DOHH2 (cell line): ENCODE measurements around the gene ANXA3.

Experiments used
- H3F3A ChIP-seq: fragments of 200-600 bp; sonication (generic), shearing (Covaris generic); 2 replicates; pipeline ENCODE4 v1.6.0; 2016; ENCODE audit warnings: antibody characterized with exemption, mild to moderate bottlenecking; ENCODE audit not compliant: control insufficient read depth, insufficient read depth
- H3K27ac ChIP-seq: fragments of 200-600 bp; sonication (generic); 2 replicates; pipeline ENCODE4 v1.5.1; 2014; ENCODE audit warnings: low read depth, mild to moderate bottlenecking, low read length, moderate library complexity
- H3K27me3 ChIP-seq: fragments of 200-600 bp; sonication (generic); 2 replicates; pipeline ENCODE4 v1.6.1; 2014; ENCODE audit warnings: mild to moderate bottlenecking, low read length, mixed read lengths; ENCODE audit not compliant: control insufficient read depth
- H3K36me3 ChIP-seq: fragments of 200-600 bp; sonication (generic); 2 replicates; pipeline ENCODE4 v1.6.1; 2014; ENCODE audit warnings: mild to moderate bottlenecking, low read length, moderate library complexity, mixed read lengths; ENCODE audit not compliant: control insufficient read depth
- H3K4me1 ChIP-seq: fragments of 200-600 bp; sonication (generic); 2 replicates; pipeline ENCODE4 v1.6.1; 2014; ENCODE audit warnings: mild to moderate bottlenecking, low read length, mixed read lengths; ENCODE audit not compliant: control insufficient read depth
- H3K4me2 ChIP-seq: fragments of 200-600 bp; sonication (generic); 2 replicates; pipeline ENCODE4 v1.6.0; 2014; ENCODE audit warnings: mild to moderate bottlenecking, low read length, moderate library complexity
- H3K4me3 ChIP-seq: fragments of 200-600 bp; sonication (generic); 2 replicates; pipeline ENCODE4 v1.5.1; 2014; ENCODE audit warnings: mild to moderate bottlenecking, low read length, mixed read lengths
- H3K79me2 ChIP-seq: fragments of 200-600 bp; sonication (generic); 2 replicates; pipeline ENCODE4 v1.6.1; 2014; ENCODE audit warnings: mild to moderate bottlenecking, low read length, mixed read lengths; ENCODE audit not compliant: control insufficient read depth
- H3K9me2 ChIP-seq: fragments of 200-600 bp; sonication (generic); replicated peaks from 2 replicates; pipeline ENCODE4 v1.6.1; 2014; ENCODE audit warnings: mild to moderate bottlenecking, low read length, mixed read lengths; ENCODE audit not compliant: control insufficient read depth
- H3K9me3 ChIP-seq: fragments of 200-600 bp; sonication (generic); 2 replicates; pipeline ENCODE4 v1.6.1; 2014; ENCODE audit warnings: antibody characterized with exemption, low read length, mixed read lengths; ENCODE audit not compliant: control insufficient read depth, insufficient read depth
- H4K20me1 ChIP-seq: fragments of 200-600 bp; sonication (generic); 2 replicates; pipeline ENCODE4 v1.6.0; 2014; ENCODE audit warnings: low read depth, mild to moderate bottlenecking, antibody characterized with exemption, low read length, moderate library complexity; ENCODE audit not compliant: control insufficient read depth, insufficient read depth
- EZH2phosphoT487 ChIP-seq: fragments of 200-600 bp; sonication (generic); IDR thresholded peaks from 2 replicates; pipeline ENCODE4 v1.6.1; 2017; ENCODE audit warnings: borderline replicate concordance, mild to moderate bottlenecking, antibody characterized with exemption, low read length, moderate library complexity, mixed read lengths
- TF ChIP-seq, protein P1 (sequence below): fragments of 200-600 bp; sonication (generic); IDR thresholded peaks from one replicate; pipeline ENCODE4 v1.5.1; 2014; ENCODE audit warnings: antibody characterized with exemption, mild to moderate bottlenecking, low read depth, low read length; ENCODE audit not compliant: poor library complexity, severe bottlenecking

The ANXA3 gene

DNA sequence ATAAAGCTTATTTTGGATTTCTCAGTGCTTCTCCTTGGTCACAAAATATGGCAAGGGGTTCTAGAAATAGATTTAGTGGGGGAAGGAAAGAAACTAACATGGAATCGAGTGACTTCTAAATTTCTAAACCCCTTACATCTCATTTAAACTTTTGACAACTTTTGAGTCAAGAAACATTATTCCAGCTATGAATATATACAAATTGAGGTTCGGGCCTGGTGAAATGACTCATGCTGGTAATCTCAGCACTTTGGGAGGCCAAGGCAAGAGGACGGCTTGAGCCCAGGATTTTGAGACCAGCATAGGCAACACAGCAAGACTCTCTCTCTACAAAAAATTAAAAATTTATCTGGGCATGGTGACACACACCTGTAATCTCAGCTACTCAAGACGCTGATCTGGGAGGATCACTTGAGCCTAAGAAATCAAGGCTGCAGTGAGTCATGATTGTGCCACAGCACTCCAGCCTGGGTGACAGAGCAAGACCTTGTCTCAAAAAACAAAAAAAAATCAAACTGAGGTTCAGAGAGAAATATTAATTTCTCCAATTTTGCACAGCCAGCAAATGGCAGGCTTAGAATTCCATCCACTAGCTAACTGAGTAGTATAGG is 99.8 kb downstream of the ANXA3 start:
- Histone ChIP-seq H3K4me2 (no peak overlapping the region), H3K79me2 (no peaks in the 10 kb centered on the region), H3K9me2 (no peaks in the 10 kb centered on the region), H3K27ac (no peak overlapping the region), H3K36me3 (no peaks in the 10 kb centered on the region), H3K27me3 (no peaks in the 10 kb centered on the region), H3F3A (no peaks in the 10 kb centered on the region), H3K4me3 (no peak overlapping the region), H4K20me1 (no peaks in the 10 kb centered on the region), H3K4me1 (peaks cover 14% of the 10 kb centered on the region), H3K9me3 (no peaks in the 10 kb centered on the region)
- TF ChIP-seq EZH2phosphoT487 = no peak
- TF ChIP-seq, protein P1, sequence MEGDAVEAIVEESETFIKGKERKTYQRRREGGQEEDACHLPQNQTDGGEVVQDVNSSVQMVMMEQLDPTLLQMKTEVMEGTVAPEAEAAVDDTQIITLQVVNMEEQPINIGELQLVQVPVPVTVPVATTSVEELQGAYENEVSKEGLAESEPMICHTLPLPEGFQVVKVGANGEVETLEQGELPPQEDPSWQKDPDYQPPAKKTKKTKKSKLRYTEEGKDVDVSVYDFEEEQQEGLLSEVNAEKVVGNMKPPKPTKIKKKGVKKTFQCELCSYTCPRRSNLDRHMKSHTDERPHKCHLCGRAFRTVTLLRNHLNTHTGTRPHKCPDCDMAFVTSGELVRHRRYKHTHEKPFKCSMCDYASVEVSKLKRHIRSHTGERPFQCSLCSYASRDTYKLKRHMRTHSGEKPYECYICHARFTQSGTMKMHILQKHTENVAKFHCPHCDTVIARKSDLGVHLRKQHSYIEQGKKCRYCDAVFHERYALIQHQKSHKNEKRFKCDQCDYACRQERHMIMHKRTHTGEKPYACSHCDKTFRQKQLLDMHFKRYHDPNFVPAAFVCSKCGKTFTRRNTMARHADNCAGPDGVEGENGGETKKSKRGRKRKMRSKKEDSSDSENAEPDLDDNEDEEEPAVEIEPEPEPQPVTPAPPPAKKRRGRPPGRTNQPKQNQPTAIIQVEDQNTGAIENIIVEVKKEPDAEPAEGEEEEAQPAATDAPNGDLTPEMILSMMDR = no peak

DNA sequence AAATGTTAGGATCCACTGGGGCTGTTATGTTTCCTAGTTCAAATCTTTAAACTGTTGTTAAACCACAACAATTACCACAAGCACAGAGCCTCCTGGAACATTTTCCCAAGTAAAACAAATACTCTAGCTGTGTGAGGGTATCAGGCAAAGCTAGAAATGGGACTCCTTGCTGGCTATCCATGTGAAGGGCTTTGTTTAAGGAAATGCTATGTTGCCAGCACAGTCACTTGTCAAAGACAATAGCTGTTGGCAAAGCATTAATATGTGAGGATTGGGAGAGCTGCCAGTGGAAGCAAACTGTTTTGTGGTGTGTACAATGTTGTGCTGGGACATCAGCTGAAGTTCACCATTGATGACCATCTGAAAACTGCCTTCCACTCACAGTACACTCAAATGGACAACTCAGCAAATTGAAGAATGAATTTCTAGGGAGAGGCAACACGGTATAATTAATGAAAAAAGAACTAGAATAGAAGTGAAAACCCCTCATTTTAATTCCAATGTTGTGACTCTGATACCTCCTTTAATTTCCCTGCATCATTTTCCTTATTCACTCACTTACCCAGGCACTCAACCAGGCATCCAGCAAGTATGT is 100.8 kb downstream of the ANXA3 start:
- peaks cover 24% of the 10 kb centered on the region for H3K4me1 ChIP-seq
- no peak overlapping the region for H3K4me2 ChIP-seq
- no peaks in the 10 kb centered on the region for H3K9me3 ChIP-seq
- TF ChIP-seq, protein P1 = no peak
- no peak for TF ChIP-seq EZH2phosphoT487
- H3K27me3 ChIP-seq = no peaks in the 10 kb centered on the region
- H3K9me2 ChIP-seq = no peaks in the 10 kb centered on the region
- no peaks in the 10 kb centered on the region for H4K20me1 ChIP-seq
- no peak overlapping the region for H3K4me3 ChIP-seq
- no peaks in the 10 kb centered on the region for H3F3A ChIP-seq
- no peaks in the 10 kb centered on the region for H3K79me2 ChIP-seq
- no peak overlapping the region for H3K27ac ChIP-seq
- H3K36me3 ChIP-seq = no peaks in the 10 kb centered on the region

DNA sequence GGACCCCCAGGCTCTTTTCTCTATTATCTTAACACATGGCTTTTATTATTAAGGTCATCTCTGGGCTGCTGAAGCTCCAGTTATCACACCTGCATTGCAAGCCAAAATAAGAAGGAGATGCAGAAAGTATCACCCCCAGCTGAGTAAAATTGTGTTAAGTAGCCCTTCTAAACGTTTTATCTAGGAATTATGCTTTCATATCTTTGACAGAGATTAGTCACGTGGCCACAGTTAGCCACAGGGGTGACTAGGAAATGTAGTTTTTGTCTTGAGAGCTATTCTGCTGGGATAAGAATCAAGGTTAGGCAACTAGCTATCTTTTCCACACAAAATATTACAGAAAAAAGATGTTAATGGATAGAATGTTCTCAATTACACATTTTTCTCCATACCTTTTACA is 102.1 kb downstream of the ANXA3 start:
- no peaks in the 10 kb centered on the region for H3K9me2 ChIP-seq
- TF ChIP-seq, protein P1 = no peak
- TF ChIP-seq EZH2phosphoT487 = no peak
- no peaks in the 10 kb centered on the region for H3K27me3 ChIP-seq
- H3F3A ChIP-seq = peaks cover 2% of the 10 kb centered on the region
- no peak overlapping the region for H3K27ac ChIP-seq
- no peak overlapping the region for H3K4me2 ChIP-seq
- H3K9me3 ChIP-seq = no peaks in the 10 kb centered on the region
- no peaks in the 10 kb centered on the region for H3K36me3 ChIP-seq
- H3K4me1 ChIP-seq = peaks cover 31% of the 10 kb centered on the region
- no peaks in the 10 kb centered on the region for H3K79me2 ChIP-seq
- no peak overlapping the region for H3K4me3 ChIP-seq
- H4K20me1 ChIP-seq = no peaks in the 10 kb centered on the region
